Esophagus (tissue), 2 donors: ENCODE data around the gene HSDL2. TPM values are rescaled to one million over a fixed set of nuclear protein-coding genes. Genes with fewer than 3 reads are reported as not detected.

Experiments used
- H3K27ac ChIP-seq, 2 donors: one replicate each; pipeline ENCODE4 v1.5.1; 2013; ENCODE audit warnings: low read depth in 2 of 2, mild to moderate bottlenecking in 2 of 2, inconsistent platforms in 1 of 2, low read length in 1 of 2, moderate library complexity in 1 of 2
- H3K27me3 ChIP-seq, 2 donors: one replicate each; pipeline ENCODE4 v1.6.1; 2013; ENCODE audit warnings: low read length in 2 of 2, control low read depth in 1 of 2, mild to moderate bottlenecking in 1 of 2; ENCODE audit not compliant: insufficient read depth in 2 of 2, control insufficient read depth in 1 of 2
- H3K36me3 ChIP-seq, 2 donors: one replicate each; pipeline ENCODE4 v1.6.1; 2013; ENCODE audit warnings: low read length in 1 of 2; ENCODE audit not compliant: control insufficient read depth in 2 of 2, insufficient read depth in 2 of 2
- H3K4me1 ChIP-seq, 2 donors: one replicate each; pipeline ENCODE4 v1.6.1; 2013; ENCODE audit warnings: low read length in 1 of 2; ENCODE audit not compliant: control insufficient read depth in 2 of 2, insufficient read depth in 2 of 2
- H3K4me3 ChIP-seq, 2 donors: one replicate each; pipeline ENCODE4 v1.5.1; 2013; ENCODE audit warnings: low read length in 2 of 2, mild to moderate bottlenecking in 2 of 2, low read depth in 1 of 2, moderate library complexity in 1 of 2
- H3K9me3 ChIP-seq, 2 donors: one replicate each; pipeline ENCODE4 v1.6.1; 2013; ENCODE audit warnings: mild to moderate bottlenecking in 2 of 2, low read depth in 1 of 2, low read length in 1 of 2, moderate library complexity in 1 of 2; ENCODE audit not compliant: control insufficient read depth in 2 of 2, insufficient read depth in 1 of 2
- WGBS, 2 donors: extraction: QIAGEN DNeasy Blood & Tissue Kit; methylation state at CpG; one replicate each; pipeline ENCODE4 v1.1.7; 2013; 5-methylcytosine and 5-hydroxymethylcytosine counted together
- polyA plus RNA-seq, 2 donors: library from polyadenylated mRNA; stranded (reverse); fragments of 200-250 nt; gene quantifications; one replicate each; pipeline ENCODE4 v1.2.3, GENCODE V29; 2013
- donor health status: healthy with polysubstance abuse.
- donor health status: Bipolar disorder and iron deficiency.

HSDL2 gene
- polyA plus RNA-seq, 2 donors, result 19.4 to 22.0 TPM

DNA sequence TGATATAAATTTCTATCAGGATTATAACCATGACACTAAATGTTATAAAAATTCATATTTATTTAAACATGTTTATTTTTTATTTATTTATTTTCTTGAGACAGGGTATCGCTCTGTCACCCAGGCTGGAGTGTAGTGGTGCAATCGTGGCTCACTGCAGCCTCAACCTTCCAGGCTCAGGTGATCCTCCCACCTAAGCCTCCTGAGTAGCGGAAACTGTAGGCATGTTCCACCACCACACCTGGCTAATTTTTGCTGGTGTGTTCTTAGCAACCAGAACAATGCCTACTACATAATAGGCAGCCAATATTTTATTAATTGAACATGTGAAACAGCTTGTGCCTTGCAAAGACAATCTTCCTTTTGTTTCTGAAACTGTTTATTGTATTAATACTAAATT, 40.0 kb upstream of the HSDL2 start:
- 95 to 97% methylated on average over 3 of the region's 3 CpGs for WGBS, 2 donors
- Histone ChIP-seq H3K27me3 (no peaks in the 10 kb centered on the region), H3K27ac (no peak overlapping the region), H3K4me3 (no peak overlapping the region), H3K36me3 (no peaks in the 10 kb centered on the region), H3K9me3 (no peaks in the 10 kb centered on the region), H3K4me1 (no peaks in the 10 kb centered on the region)

GRCh38 chr9:112341730-112342129, 38.2 kb upstream of the HSDL2 start:
- Histone ChIP-seq H3K4me3 (no peak overlapping the region), H3K27ac (no peak overlapping the region), H3K36me3 (no peaks in the 10 kb centered on the region), H3K9me3 (no peaks in the 10 kb centered on the region), H3K4me1 (no peaks in the 10 kb centered on the region), H3K27me3 (no peaks in the 10 kb centered on the region)

- Histone ChIP-seq H3K36me3 (no peaks in the 10 kb centered on the region), H3K27ac (peak overlapping the region; percentile 45 to 54), H3K27me3 (no peaks in the 10 kb centered on the region), H3K4me3 (peak overlapping the region; percentile 21 to 32), H3K4me1 (no peaks in the 10 kb centered on the region), H3K9me3 (no peaks in the 10 kb centered on the region)
- WGBS, 2 donors, result 27 to 28% methylated on average over 19 of the region's 19 CpGs
Observed at GRCh38 chr9:112348257-112349007, 31.5 kb upstream of the HSDL2 start.

GRCh38 chr9:112349008-112349333, 30.9 kb upstream of the HSDL2 start:
- peak overlapping the region; percentile 33 to 45 for H3K27ac ChIP-seq
- peak overlapping the region in 1 of 2 donors; percentile 32 for H3K4me3 ChIP-seq
- 64 to 67% methylated on average over 4 of the region's 4 CpGs for WGBS, 2 donors

GRCh38 chr9:112351184-112351583, 28.7 kb upstream of the HSDL2 start:
- Histone ChIP-seq H3K4me3 (no peak overlapping the region), H3K9me3 (no peaks in the 10 kb centered on the region), H3K4me1 (no peaks in the 10 kb centered on the region), H3K27me3 (no peaks in the 10 kb centered on the region), H3K27ac (no peak overlapping the region), H3K36me3 (no peaks in the 10 kb centered on the region)
- 64 to 79% methylated on average over 3 of the region's 3 CpGs for WGBS, 2 donors

More at GRCh38 chr9:112349008-112349333, 30.9 kb upstream of the HSDL2 start:
- no peaks in the 10 kb centered on the region for H3K9me3 ChIP-seq
- H3K27me3 ChIP-seq, result no peaks in the 10 kb centered on the region
- H3K36me3 ChIP-seq, result no peaks in the 10 kb centered on the region
- H3K4me1 ChIP-seq, result no peaks in the 10 kb centered on the region

DNA sequence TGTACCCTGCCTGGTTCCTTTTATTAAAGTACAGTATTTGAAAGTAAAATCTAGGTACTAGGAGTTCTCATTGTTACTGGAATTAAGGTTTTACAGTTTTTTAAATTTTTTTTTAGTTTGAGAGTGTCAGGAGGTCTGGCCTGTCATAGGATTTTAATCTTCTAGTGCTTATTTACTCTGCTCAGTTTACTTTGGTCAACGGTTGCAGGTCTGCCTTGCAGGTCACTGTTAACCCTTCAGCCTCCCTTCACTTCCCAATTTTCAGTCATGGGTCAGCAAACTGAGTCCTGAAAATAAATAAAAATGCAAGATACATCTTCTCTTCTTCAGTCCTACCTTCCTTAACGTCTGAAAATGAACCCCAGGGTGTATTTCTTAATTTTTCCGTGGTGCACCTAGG, 27.7 kb upstream of the HSDL2 start:
- no peak overlapping the region for H3K4me3 ChIP-seq
- H3K4me1 ChIP-seq, result no peaks in the 10 kb centered on the region
- H3K9me3 ChIP-seq, result no peaks in the 10 kb centered on the region
- no peaks in the 10 kb centered on the region for H3K27me3 ChIP-seq
- H3K27ac ChIP-seq, result no peak overlapping the region
- H3K36me3 ChIP-seq, result no peaks in the 10 kb centered on the region
- WGBS, 2 donors, result 58 to 63% methylated on average over 3 of the region's 3 CpGs

GRCh38 chr9:112354081-112354743, 25.7 kb upstream of the HSDL2 start:
- H3K27me3 ChIP-seq, result no peaks in the 10 kb centered on the region
- H3K9me3 ChIP-seq, result no peaks in the 10 kb centered on the region
- H3K27ac ChIP-seq, result no peak overlapping the region
- no peak overlapping the region for H3K4me3 ChIP-seq
- no peaks in the 10 kb centered on the region for H3K36me3 ChIP-seq
- 65 to 71% methylated on average over 1 of the region's 1 CpG for WGBS, 2 donors
- H3K4me1 ChIP-seq, result no peaks in the 10 kb centered on the region

- Histone ChIP-seq H3K9me3 (no peaks in the 10 kb centered on the region), H3K4me3 (no peak overlapping the region), H3K4me1 (no peaks in the 10 kb centered on the region), H3K27ac (no peak overlapping the region), H3K36me3 (no peaks in the 10 kb centered on the region), H3K27me3 (no peaks in the 10 kb centered on the region)
- WGBS, 2 donors, result 75 to 85% methylated on average over 8 of the region's 8 CpGs
Observed at GRCh38 chr9:112355427-112355897, 24.4 kb upstream of the HSDL2 start.

DNA sequence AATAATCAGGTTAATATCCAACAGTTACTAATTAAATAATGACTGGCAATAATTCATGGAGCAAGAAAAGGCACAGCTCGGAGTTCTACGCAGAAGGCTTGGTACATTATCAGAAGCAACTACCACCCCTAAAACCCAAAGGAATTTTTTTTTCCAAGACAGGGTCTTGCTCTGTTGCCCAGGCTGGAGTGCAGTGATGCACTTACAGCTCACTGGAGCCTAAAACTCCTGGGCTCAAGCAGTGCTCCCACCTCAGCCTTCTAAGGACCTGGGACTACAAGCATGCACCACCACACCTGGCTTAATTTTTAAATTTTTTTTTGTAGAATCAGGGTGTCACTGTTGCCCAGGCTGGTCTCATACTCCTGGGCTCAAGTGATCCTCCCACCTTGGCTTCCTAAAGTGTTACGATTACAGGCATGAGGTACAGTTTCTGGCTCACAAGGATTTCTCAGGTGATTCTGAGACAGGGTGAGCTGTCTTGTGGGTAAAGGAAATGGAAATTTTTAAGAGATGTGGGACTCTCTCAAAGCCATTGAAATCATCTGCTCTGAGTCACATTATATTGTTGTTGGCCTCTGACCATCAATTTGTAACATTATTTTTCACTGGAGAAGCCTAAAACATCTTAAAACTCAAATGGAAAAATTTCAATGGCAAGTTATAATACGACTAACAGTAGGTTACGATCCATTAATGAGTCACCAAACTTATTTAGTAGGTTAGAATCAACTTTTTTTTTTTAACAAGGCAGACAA, 19.7 kb upstream of the HSDL2 start:
- no peaks in the 10 kb centered on the region for H3K27me3 ChIP-seq
- no peaks in the 10 kb centered on the region for H3K9me3 ChIP-seq
- H3K4me3 ChIP-seq, result no peak overlapping the region
- H3K36me3 ChIP-seq, result no peaks in the 10 kb centered on the region
- H3K4me1 ChIP-seq, result no peaks in the 10 kb centered on the region
- no peak overlapping the region for H3K27ac ChIP-seq
- WGBS, 2 donors, result 72 to 74% methylated on average over 5 of the region's 5 CpGs
